Right renal pelvis (tissue), 4 donors: ENCODE measurements around the gene MS4A13. TPM values are rescaled to one million over a fixed set of nuclear protein-coding genes. Genes with fewer than 3 reads are reported as not detected.
"Not testable (repeated sequence)": the region's sequence is repeated elsewhere in the genome, so short reads cannot be mapped to it uniquely, and the experiment has no call there.

Source experiments
- DNase-seq, 4 donors: peaks; one replicate each; pipeline ENCODE4 v3.0.0-alpha.2; 2013; ENCODE audit warnings: low read depth in 4 of 4, low spot score in 3 of 4, missing footprints in 1 of 4
- polyA plus RNA-seq, 4 donors: library from polyadenylated mRNA; unstranded; fragments of 120-200 nt; gene quantifications; one replicate each; pipeline ENCODE4 v1.2.1, GENCODE V29; 2013; ENCODE audit not compliant: insufficient read length in 4 of 4

Gene MS4A13
- polyA plus RNA-seq, 4 donors: not detected

- no peak for DNase-seq
Observed at GRCh38 chr11:60530454-60531100, 15.4 kb downstream of the MS4A13 start.

DNA sequence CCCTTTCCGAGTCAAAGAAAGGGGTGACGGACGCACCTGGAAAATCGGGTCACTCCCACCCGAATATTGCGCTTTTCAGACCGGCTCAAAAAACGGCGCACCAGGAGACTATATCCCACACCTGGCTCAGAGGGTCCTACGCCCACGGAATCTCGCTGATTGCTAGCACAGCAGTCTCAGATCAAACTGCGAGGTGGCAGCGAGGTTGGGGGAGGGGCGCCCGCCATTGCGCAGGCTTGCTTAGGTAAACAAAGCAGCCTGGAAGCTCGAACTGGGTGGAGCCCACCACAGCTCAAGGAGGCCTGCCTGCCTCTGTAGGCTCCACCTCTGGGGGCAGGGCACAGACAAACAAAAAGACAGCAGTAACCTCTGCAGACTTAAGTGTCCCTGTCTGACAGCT is 17.2 kb downstream of the MS4A13 start:
- not testable (repeated sequence) for DNase-seq

DNA sequence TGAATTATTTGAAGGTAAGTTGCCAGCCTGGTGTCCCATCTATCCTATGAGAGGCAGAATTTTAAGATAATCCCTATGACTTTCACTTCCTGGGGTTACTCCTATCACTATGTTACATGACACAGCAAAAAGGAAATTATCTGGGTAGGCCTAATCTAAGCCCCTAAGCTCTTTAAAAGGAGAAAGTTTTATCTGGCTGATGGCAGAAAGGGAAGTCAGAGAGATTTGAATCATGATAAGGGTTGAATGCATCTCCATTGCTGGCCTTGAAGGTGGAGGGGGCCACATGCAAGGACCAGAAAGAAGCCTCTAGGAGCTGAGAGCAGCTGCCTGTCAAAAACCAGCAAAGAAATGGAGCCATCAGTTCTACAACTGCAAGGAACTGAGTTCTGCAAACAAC is 23.4 kb downstream of the MS4A13 start:
- not testable (repeated sequence) for DNase-seq

DNA sequence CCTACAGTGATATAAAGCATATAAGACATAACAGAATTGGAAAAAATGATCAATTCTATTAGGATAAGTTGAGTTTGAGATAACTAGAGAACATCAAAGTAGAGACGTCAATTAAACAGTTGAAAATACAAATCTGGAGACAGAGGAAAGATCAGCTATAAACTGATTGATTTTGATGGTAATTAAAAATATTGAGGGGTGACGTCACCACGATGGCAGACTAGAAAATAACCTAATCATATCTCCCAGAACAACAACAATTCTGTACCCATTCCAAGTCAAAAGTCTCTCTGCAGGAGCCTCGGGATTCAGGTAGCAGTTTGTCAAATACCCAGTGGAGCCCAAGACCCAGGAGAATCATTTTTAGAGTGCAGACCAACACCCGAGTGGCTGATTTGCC is 28.9 kb downstream of the MS4A13 start:
- no peak for DNase-seq

DNA sequence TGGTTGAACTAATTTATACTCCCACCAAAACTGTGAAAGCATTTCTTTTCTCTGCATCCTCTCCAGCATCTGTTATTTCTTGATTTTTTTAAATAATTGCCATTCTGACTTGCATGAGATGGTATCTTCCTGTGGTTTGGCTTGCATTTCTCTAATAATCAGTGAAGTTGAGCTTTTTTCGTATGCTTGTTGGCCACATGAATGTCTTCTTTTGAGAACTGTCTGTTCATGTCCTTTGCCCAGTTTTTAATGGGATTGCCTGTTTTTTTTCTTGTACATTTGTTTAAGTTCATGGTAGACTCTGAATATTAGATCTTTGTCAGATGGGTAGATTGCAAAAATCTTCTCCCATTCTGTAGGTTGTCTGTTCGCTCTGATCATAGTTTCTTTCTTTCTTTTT is 46.1 kb downstream of the MS4A13 start:
- no peak for DNase-seq

DNA sequence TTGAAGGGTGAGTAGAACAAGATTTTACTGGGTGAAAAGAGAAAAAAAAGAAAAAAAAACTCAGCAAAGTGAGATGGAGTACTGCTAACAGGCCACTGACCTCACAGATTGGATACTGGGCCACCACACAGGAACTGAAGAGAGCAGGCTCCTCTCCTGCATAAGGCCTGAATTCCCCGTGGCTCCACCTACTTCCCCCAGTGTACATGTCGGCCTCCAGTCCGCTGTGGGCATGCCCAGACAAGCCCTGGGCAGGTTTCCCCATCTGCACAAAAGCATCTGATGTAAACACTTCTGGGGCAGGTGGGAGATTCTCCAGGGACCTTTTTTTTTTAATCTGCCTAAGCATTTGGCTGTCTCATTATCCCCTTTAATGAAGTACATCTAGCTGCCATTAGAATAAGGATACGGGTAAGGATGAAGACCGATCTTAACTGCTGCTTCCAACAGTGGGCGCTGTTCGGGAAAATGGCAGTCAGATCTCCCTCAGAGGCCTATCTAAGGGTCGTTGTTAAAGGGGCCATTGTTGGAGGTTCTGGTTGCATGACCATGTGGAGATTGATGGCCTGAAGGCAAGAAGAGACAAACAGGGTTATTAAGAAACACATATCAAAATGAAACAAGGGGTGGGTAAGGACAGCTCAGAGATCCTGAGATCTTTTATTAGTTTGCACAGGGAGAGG is 48.5 kb downstream of the MS4A13 start:
- no peak for DNase-seq

DNA sequence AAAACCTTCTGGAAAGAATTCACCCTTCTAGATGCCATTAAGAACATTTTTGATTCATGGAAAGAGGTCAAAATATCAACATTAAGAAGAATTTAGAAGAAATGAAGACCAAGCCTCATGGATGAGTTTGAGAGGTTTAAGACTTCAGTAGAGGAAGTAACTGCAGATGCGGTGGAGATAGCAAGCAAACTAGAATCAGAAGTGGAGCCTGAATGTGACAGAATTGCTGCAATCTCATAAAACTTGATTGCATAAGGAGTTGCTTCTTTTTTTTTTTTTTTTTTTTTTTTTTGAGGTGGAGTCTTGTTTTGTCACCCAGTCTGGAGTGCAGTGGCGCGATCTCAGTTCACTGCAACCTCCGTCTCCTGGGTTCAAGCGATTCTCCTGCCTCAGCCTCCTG is 51.6 kb downstream of the MS4A13 start:
- no peak for DNase-seq

DNA sequence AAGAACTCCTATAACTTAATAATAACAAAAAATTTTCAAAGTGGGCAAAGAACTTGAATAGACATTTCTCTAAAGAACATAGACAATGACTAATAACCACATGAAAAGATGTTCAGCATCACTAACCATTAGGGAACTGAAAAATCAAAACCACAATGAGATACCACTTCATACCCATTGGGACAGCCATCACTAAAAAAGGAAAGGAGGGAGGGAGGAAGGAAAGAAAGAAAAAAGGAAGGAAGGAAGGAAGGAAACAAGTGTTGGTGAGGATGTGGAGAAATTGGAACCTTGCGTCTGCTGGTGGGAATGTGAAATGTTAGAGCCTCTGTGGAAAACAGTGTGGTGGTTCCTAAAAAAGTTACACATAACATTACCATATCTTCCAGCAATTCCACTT is 55.8 kb downstream of the MS4A13 start:
- DNase-seq: no peak

DNA sequence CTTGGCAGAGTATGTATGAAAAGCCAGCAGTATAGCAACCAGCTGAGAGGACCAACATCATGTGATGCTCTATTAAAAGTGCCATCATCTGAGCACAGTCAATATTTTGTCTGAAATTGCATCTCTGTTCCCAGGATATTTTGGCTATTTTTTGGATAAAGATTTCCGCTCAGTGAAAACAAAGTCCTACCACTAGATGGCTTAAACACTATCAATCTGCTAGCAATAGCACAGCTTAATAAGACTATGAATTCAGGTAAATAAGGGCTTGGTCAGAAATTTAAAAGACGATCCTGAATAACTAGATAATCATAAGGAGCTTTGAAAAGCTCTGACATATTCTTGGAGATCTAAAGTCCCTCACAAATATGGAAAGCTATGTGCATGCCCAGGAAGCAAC is 74.4 kb downstream of the MS4A13 start:
- DNase-seq: no peak

Other genes starting within 250 kb of the MS4A13 start
- gene MS4A4A, start 234.7 kb upstream of the MS4A13 start, polyA plus RNA-seq: 1 to 10 TPM; 4.4 to 7.5 (median 7.3) TPM
- gene MS4A6E, start 188.1 kb upstream of the MS4A13 start, polyA plus RNA-seq: not detected
- 1 to 10 TPM; 1.6 to 7.7 (median 5.9) TPM for gene MS4A7, start 136.9 kb upstream of the MS4A13 start, polyA plus RNA-seq
- under 1 TPM; 0.13 to 0.23 (median 0.17) TPM for gene MS4A14, start 118.9 kb upstream of the MS4A13 start, polyA plus RNA-seq
- gene MS4A5, start 85.8 kb upstream of the MS4A13 start, polyA plus RNA-seq: not detected
- gene MS4A1, start 59.5 kb upstream of the MS4A13 start, polyA plus RNA-seq: under 1 TPM; 0.29 to 0.69 (median 0.48) TPM
- gene MS4A12, start 22.6 kb upstream of the MS4A13 start, polyA plus RNA-seq: not detected
- not detected for gene MS4A8, start 184.2 kb downstream of the MS4A13 start, polyA plus RNA-seq
- not detected for gene MS4A18, start 209.3 kb downstream of the MS4A13 start, polyA plus RNA-seq
- not detected for gene MS4A15, start 241.5 kb downstream of the MS4A13 start, polyA plus RNA-seq